Spleen (tissue), 7 donors: ENCODE measurements around the gene SLC38A10.

Experiments used
- CTCF ChIP-seq, 11 experiments: fragments of 200-600 bp in 7 of 11; fragments of 450-650 bp in 4 of 11; sonication (generic) in 4 of 11; IDR thresholded peaks in 8 of 11; conservative IDR thresholded peaks in 3 of 11; 1 replicate in 7 of 11; 2 replicates in 4 of 11; pipeline versions ENCODE4 v1.4.0 to v1.8.0; 2016 to 2021; ENCODE audit warnings: antibody characterized with exemption in 11 of 11, inconsistent platforms in 4 of 11, mild to moderate bottlenecking in 1 of 11
- POLR2A ChIP-seq, 3 donors: fragments of 450-650 bp; IDR thresholded peaks; one replicate each; pipeline ENCODE4 v1.5.1; 2017; ENCODE audit warnings: antibody characterized with exemption in 3 of 3, mild to moderate bottlenecking in 1 of 3
- POLR2AphosphoS5 ChIP-seq, 3 donors: sonication (generic); formaldehyde crosslinking; IDR thresholded peaks; one replicate each; pipeline ENCODE4 v1.5.1; 2017; ENCODE audit warnings: antibody characterized with exemption in 3 of 3
- donor health status: DM: no; HTN: no; CAD: no; lungs with moderate emphysema.
- donor health status: DM: no; HTN: no; CAD: no.
- donor health status: DM: no; HTN: no; CAD: no.

- no peak for TF ChIP-seq CTCF (IDR thresholded peaks at IDR 0.05 in 8 of 11, conservative IDR thresholded peaks at IDR 0.05 in 3 of 11)
- no peak for TF ChIP-seq POLR2AphosphoS5 (IDR thresholded peaks at IDR 0.05)
- no peak for TF ChIP-seq POLR2A (IDR thresholded peaks at IDR 0.05)
These were observed 38.5 kb downstream of the SLC38A10 start for GRCh38 chr17:81256616-81257015.
